CD4-positive, alpha-beta T cell treated with Interleukin-4 for 1 hour (primary cell): ENCODE data around the gene XPO6.

Experiments
- DNase-seq, 2 donors: peaks; one replicate each; pipeline ENCODE4 v3.0.0-alpha.2; 2020 to 2022

XPO6 gene

GRCh38 chr16:28058839-28059589 is 152.8 kb downstream of the XPO6 start:
- no peak for DNase-seq

- DNase-seq, result no peak
Observed at GRCh38 chr16:28057949-28058348, 153.8 kb downstream of the XPO6 start.

GRCh38 chr16:28053461-28053860 is 158.3 kb downstream of the XPO6 start:
- DNase-seq, result no peak

GRCh38 chr16:28052274-28053128 is 159.3 kb downstream of the XPO6 start:
- no peak for DNase-seq

- no peak for DNase-seq
Observed at GRCh38 chr16:28051486-28051885, 160.3 kb downstream of the XPO6 start.
